Measurements from ENCODE around the gene TBC1D10A.

Gene TBC1D10A

GRCh38 chr22:30318799-30319419 lies 7.8 kb downstream of the TBC1D10A start:
- DNase-seq: no peak

- no peak for DNase-seq
These were observed 9.0 kb downstream of the TBC1D10A start for GRCh38 chr22:30317778-30318177.

GRCh38 chr22:30315962-30316576 lies 10.7 kb downstream of the TBC1D10A start:
- no peak for DNase-seq

DNA sequence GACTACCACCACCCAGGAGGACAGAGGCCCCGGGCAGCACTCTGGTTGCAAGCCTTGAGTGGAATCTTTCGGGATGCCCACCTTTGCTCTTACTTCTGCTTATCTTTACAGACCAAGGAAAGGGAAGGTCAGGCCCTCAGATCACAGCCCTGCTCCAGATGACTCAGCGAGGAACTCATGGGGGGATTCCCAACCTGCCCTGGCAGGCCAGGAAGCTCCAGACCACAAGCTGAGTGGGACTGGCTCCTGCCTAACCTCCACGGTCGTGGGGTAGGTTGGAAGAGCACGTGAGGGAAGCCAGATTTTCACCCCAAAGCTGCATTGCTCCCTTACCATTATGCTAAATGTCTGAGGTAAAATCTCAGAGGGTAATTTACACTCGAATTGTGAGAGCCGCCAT lies 11.8 kb downstream of the TBC1D10A start:
- peak; percentile 62 for DNase-seq

- DNase-seq: no peak
These were observed 13.0 kb downstream of the TBC1D10A start for GRCh38 chr22:30313527-30314363.

- peak; percentile 46 for DNase-seq
These were observed 14.7 kb downstream of the TBC1D10A start for GRCh38 chr22:30312053-30312452.

GRCh38 chr22:30310881-30311771 lies 15.6 kb downstream of the TBC1D10A start:
- DNase-seq: no peak

GRCh38 chr22:30309951-30310741 lies 16.6 kb downstream of the TBC1D10A start:
- DNase-seq: no peak

DNA sequence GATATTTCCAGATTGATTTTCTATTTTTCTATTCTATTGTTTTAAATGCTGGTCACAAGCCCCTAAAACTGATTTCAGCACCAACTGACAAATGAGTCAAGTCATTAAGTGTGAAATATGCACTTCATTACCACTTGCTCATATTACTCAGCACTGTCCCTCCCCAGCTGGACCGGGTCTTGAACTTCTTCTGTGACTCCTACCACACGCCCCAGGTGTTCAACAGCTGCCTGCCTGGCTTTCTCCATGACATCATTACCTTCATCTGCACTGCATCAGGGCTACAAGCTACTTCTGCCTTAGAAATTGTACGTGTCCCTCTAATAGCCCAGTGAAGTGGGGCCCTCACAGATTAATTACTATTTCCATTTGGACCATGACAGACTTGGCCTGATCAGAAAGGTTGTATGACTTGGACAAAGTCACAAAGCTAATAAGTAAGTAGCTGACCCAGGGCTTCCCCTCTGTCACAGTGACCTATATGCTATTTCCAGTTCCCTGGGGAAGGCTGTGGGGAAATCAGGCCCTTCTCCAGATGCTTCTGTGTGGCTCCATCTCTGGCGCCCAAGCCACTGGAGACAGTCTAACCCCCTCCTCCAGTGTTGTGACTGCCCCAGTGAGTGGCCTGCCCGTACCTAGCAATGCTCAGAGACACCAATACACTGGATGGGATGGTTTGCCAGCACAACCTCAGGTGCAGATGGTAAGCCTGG lies 18.1 kb downstream of the TBC1D10A start:
- DNase-seq: peak; percentile 47

GRCh38 chr22:30308093-30308492 lies 18.6 kb downstream of the TBC1D10A start:
- no peak for DNase-seq

DNA sequence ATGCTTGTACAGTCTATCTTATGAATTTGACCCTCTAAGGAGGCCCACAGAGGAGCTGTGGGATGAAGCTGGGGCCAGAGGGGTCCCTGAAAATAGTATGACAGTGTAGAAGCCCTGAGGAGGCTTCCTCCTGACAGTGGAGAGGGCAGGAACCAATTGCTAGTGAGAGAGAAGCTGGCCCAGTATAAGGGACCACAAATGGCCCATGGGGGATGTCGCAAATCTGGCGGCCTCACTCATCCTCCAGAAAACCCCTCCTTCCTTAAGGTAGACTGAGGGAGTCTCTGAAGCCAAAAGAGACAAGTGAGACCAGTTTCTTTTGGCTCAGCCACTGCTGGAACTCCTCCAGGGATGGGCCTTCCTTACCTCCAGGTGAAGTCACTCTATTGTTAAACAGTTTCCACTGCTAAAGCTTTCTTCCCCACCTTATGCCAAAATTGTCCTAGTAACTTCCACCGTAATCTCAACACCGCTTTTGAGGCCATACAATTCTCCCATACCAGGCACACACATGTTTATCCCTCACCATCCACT lies 19.6 kb downstream of the TBC1D10A start:
- no peak for DNase-seq

GRCh38 chr22:30306627-30307011 lies 20.1 kb downstream of the TBC1D10A start:
- no peak for DNase-seq

DNA sequence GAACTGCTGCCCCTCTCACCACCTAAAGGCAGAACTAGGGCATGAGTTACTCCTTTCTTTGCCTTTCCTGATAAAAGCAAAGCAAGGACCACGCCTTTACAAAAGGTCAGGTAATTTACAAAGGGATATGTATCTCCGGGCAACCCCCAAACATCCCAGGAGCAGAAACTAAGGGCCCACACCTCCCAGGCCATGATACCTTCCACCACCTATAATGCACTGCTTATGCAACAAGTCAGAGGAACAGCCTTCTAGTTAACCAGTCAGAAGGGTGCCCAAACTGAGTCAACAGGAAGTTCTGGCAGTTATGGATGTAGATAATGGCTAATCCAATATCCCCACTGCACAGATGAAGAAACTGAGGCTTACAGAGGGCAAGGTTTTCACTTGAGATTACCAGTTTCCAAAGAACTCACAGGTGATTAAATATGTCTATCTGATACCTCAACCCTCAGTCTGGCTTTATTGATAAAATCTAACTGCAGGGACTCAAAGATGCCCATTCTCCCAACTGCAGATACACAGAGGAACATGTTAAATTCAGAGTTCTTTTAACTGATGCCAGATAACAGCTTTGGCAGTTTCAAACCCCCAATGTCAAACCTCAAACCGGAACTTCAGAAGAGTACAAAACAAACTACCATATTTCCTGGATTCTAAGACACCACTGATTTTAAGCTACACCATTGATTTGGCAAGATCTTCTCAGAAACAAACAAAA lies 20.7 kb downstream of the TBC1D10A start:
- no peak for DNase-seq

GRCh38 chr22:30305519-30305905 lies 21.2 kb downstream of the TBC1D10A start:
- peak; percentile 58 for DNase-seq

GRCh38 chr22:30304495-30305244 lies 22.1 kb downstream of the TBC1D10A start:
- DNase-seq: no peak

DNA sequence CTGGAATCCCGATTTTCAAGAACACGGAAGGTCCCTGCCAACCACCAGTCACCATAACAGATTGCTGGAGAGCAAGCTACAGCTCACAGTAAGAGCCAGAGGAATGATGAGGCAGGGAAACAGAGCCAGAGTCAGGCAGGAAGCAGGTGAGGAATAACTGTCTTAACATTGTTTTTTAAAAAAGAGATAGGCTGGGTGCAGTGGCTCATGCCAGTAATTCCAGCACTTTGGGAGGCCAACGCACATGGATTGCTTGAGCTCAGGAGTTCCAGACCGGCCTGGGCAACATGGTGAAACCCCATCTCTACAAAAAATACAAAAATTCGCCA lies 24.0 kb downstream of the TBC1D10A start:
- DNase-seq: no peak

GRCh38 chr22:30301995-30302809 lies 24.5 kb downstream of the TBC1D10A start:
- DNase-seq: no peak

GRCh38 chr22:30299322-30299721 lies 27.4 kb downstream of the TBC1D10A start:
- DNase-seq: no peak
